Activated T-helper 1 cell treated with anti-CD3 and anti-CD28 coated beads, Interleukin-12 subunit alpha, Interleukin-12 subunit beta, Interleukin-2, Interleukin-4 antibody, amounts not matched to agents 30 ng/mL and 10 ng/mL and 1 ng/mL, durations not matched to agents 14 hours and 24 hours and 36 hours (primary cell): ENCODE data around the gene NOL4L. TPM values are rescaled to one million over a fixed set of nuclear protein-coding genes. Genes with fewer than 3 reads are reported as not detected.
A peak's percentile ranks its signal among the peaks of the same experiment; 100 is the strongest.

Experiments used
- DNase-seq: peaks from one replicate; pipeline ENCODE4 v3.0.0; 2021; ENCODE audit warnings: low spot score
- H3K27ac Mint-ChIP-seq: one replicate; pipeline ENCODE4 v1.8.0; 2021; ENCODE audit warnings: mild to moderate bottlenecking, mixed read lengths
- H3K27me3 Mint-ChIP-seq: one replicate; pipeline ENCODE4 v1.8.0; 2022; ENCODE audit warnings: mild to moderate bottlenecking, moderate library complexity, mixed read lengths; ENCODE audit not compliant: insufficient read depth
- H3K36me3 Mint-ChIP-seq: one replicate; pipeline ENCODE4 v1.8.0; 2021; ENCODE audit warnings: low read depth, mixed read lengths
- H3K4me1 Mint-ChIP-seq: one replicate; pipeline ENCODE4 v1.8.0; 2021; ENCODE audit warnings: low read depth, mixed read lengths
- H3K4me3 Mint-ChIP-seq: one replicate; pipeline ENCODE4 v1.8.0; 2021; ENCODE audit warnings: mild to moderate bottlenecking, moderate library complexity, mixed read lengths
- H3K9me3 Mint-ChIP-seq: one replicate; pipeline ENCODE4 v1.8.0; 2021; ENCODE audit warnings: mixed read lengths
- intact Hi-C: fragments of 100-400 bp; cut with micrococcal nuclease; formaldehyde crosslinking; loops from one replicate; pipeline ENCODE4 v1.15.1; 2024
- total RNA-seq: library from RNA; stranded (reverse); gene quantifications from 2 replicates; pipeline ENCODE4 v1.2.3, GENCODE V29; 2022

Gene NOL4L
- total RNA-seq, 1 donor from 2014 or later, result 14.3 TPM

GRCh38 chr20:32539817-32540675 lies 45.1 kb downstream of the NOL4L start:
- no peaks in the 10 kb centered on the region for H3K9me3 Mint-ChIP-seq
- H3K27me3 Mint-ChIP-seq, result peaks cover 2% of the 10 kb centered on the region
- peaks cover 68% of the 10 kb centered on the region for H3K4me1 Mint-ChIP-seq
- peak; percentile 69 for DNase-seq
- intact Hi-C loops, result loop anchor here (5.0 kb wide), 2 partner anchors 202 to 338 kb away; partner anchors contain the start of gene COMMD7
- H3K27ac Mint-ChIP-seq, result peak overlapping the region; percentile 98
- peaks cover 14% of the 10 kb centered on the region for H3K36me3 Mint-ChIP-seq
- H3K4me3 Mint-ChIP-seq, result peak overlapping the region; percentile 80

- peak overlapping the region; percentile 98 for H3K27ac Mint-ChIP-seq
- DNase-seq, result peak; percentile 19
- peaks cover 76% of the 10 kb centered on the region for H3K4me1 Mint-ChIP-seq
- H3K36me3 Mint-ChIP-seq, result peaks cover 9% of the 10 kb centered on the region
- peak overlapping the region; percentile 80 for H3K4me3 Mint-ChIP-seq
- peaks cover 2% of the 10 kb centered on the region for H3K27me3 Mint-ChIP-seq
- H3K9me3 Mint-ChIP-seq, result no peaks in the 10 kb centered on the region
- intact Hi-C loops, result loop anchor here (5.0 kb wide), 2 partner anchors 203 to 337 kb away; partner anchors contain the start of gene COMMD7
Observed at GRCh38 chr20:32539026-32539816, 45.9 kb downstream of the NOL4L start.

GRCh38 chr20:32538526-32538939 lies 46.6 kb downstream of the NOL4L start:
- H3K9me3 Mint-ChIP-seq, result no peaks in the 10 kb centered on the region
- H3K27ac Mint-ChIP-seq, result peak overlapping the region; percentile 98
- H3K4me3 Mint-ChIP-seq, result peak overlapping the region; percentile 69
- intact Hi-C loops, result loop anchor here (5.0 kb wide), 2 partner anchors 204 to 336 kb away; partner anchors contain the start of gene COMMD7
- peaks cover 6% of the 10 kb centered on the region for H3K36me3 Mint-ChIP-seq
- peaks cover 77% of the 10 kb centered on the region for H3K4me1 Mint-ChIP-seq
- DNase-seq, result no peak
- no peaks in the 10 kb centered on the region for H3K27me3 Mint-ChIP-seq

GRCh38 chr20:32537657-32538525 lies 47.2 kb downstream of the NOL4L start:
- peaks cover 81% of the 10 kb centered on the region for H3K4me1 Mint-ChIP-seq
- H3K4me3 Mint-ChIP-seq, result peak overlapping the region; percentile 92
- no peaks in the 10 kb centered on the region for H3K27me3 Mint-ChIP-seq
- H3K36me3 Mint-ChIP-seq, result peaks cover 4% of the 10 kb centered on the region
- H3K27ac Mint-ChIP-seq, result peak overlapping the region; percentile 97
- H3K9me3 Mint-ChIP-seq, result no peaks in the 10 kb centered on the region
- DNase-seq, result no peak
- intact Hi-C loops, result loop anchor here (2.0 to 5.0 kb wide), 3 partner anchors 53 to 336 kb away; partner anchors contain the start of gene COMMD7

- Mint-ChIP-seq H3K9me3 (no peaks in the 10 kb centered on the region), H3K27me3 (no peaks in the 10 kb centered on the region), H3K27ac (peak overlapping the region; percentile 97), H3K4me3 (peak overlapping the region; percentile 92), H3K4me1 (peaks cover 81% of the 10 kb centered on the region), H3K36me3 (peaks cover 3% of the 10 kb centered on the region)
- intact Hi-C loops, result loop anchor here (1.0 to 5.0 kb wide), 4 partner anchors 47 to 335 kb away; partner anchors contain the start of gene COMMD7
- DNase-seq, result peak; percentile 68
Observed at GRCh38 chr20:32536851-32537656, 48.1 kb downstream of the NOL4L start.

GRCh38 chr20:32535953-32536823 lies 48.9 kb downstream of the NOL4L start:
- Mint-ChIP-seq H3K9me3 (no peaks in the 10 kb centered on the region), H3K4me3 (peak overlapping the region; percentile 76), H3K36me3 (peaks cover 3% of the 10 kb centered on the region), H3K4me1 (peaks cover 84% of the 10 kb centered on the region), H3K27ac (peak overlapping the region; percentile 90), H3K27me3 (no peaks in the 10 kb centered on the region)
- DNase-seq, result peak; percentile 76
- intact Hi-C loops, result loop anchor here (1.0 to 5.0 kb wide), 5 partner anchors 9 to 334 kb away; partner anchors contain the start of gene COMMD7

GRCh38 chr20:32535316-32535952 lies 49.7 kb downstream of the NOL4L start:
- Mint-ChIP-seq H3K9me3 (no peaks in the 10 kb centered on the region), H3K4me3 (peak overlapping the region; percentile 76), H3K4me1 (peaks cover 77% of the 10 kb centered on the region), H3K36me3 (peaks cover 2% of the 10 kb centered on the region), H3K27ac (peak overlapping the region; percentile 90), H3K27me3 (no peaks in the 10 kb centered on the region)
- peak; percentile 17 for DNase-seq
- intact Hi-C loops, result loop anchor here (1.0 to 5.0 kb wide), 3 partner anchors 8 to 333 kb away; partner anchors contain the start of gene COMMD7

- Mint-ChIP-seq H3K4me1 (peaks cover 72% of the 10 kb centered on the region), H3K36me3 (peaks cover 2% of the 10 kb centered on the region), H3K4me3 (peak overlapping the region; percentile 76), H3K9me3 (no peaks in the 10 kb centered on the region), H3K27me3 (no peaks in the 10 kb centered on the region), H3K27ac (peak overlapping the region; percentile 90)
- DNase-seq, result peak; percentile 39
- intact Hi-C loops, result loop anchor here (1.0 to 5.0 kb wide), 4 partner anchors 7 to 332 kb away; partner anchors contain the start of genes ASXL1 and COMMD7
Observed at GRCh38 chr20:32534661-32535240, 50.4 kb downstream of the NOL4L start.

- Mint-ChIP-seq H3K9me3 (no peaks in the 10 kb centered on the region), H3K4me3 (no peak overlapping the region), H3K4me1 (peaks cover 72% of the 10 kb centered on the region), H3K36me3 (no peaks in the 10 kb centered on the region), H3K27ac (no peak overlapping the region), H3K27me3 (no peaks in the 10 kb centered on the region)
- DNase-seq, result no peak
- intact Hi-C loops, result loop anchor here (1.0 kb wide), 1 partner anchor 175 kb away; the partner anchor contains the start of gene ASXL1
Observed at GRCh38 chr20:32533732-32534131, 51.4 kb downstream of the NOL4L start.

GRCh38 chr20:32532246-32532645 lies 52.9 kb downstream of the NOL4L start:
- Mint-ChIP-seq H3K4me3 (no peak overlapping the region), H3K4me1 (peaks cover 72% of the 10 kb centered on the region), H3K27me3 (no peaks in the 10 kb centered on the region), H3K36me3 (peaks cover 1% of the 10 kb centered on the region), H3K9me3 (no peaks in the 10 kb centered on the region), H3K27ac (peak overlapping the region; percentile 11)
- intact Hi-C loops, result no loop called here
- no peak for DNase-seq
